GM18858 (cell line): ENCODE data around the gene LRATD1.

Source experiments
- ATAC-seq: cut with Tn5 transposase; IDR thresholded peaks from one replicate; pipeline ENCODE4 v1.9.1; 2021; ENCODE audit not compliant: unreplicated experiment

LRATD1 gene

GRCh38 chr2:14633061-14633460, 544 bp downstream of the LRATD1 start:
- ATAC-seq = no peak

GRCh38 chr2:14633461-14634181, 1.1 kb downstream of the LRATD1 start:
- no peak for ATAC-seq

- no peak for ATAC-seq
Measured at GRCh38 chr2:14634182-14634488, 1.6 kb downstream of the LRATD1 start.

GRCh38 chr2:14634489-14635390, 2.2 kb downstream of the LRATD1 start:
- ATAC-seq = no peak

GRCh38 chr2:14635391-14635871, 2.9 kb downstream of the LRATD1 start:
- no peak for ATAC-seq

- no peak for ATAC-seq
Measured at GRCh38 chr2:14638488-14638887, 6.0 kb downstream of the LRATD1 start.

- no peak for ATAC-seq
Measured at GRCh38 chr2:14641116-14641515, 8.6 kb downstream of the LRATD1 start.

GRCh38 chr2:14642499-14642898, 10.0 kb downstream of the LRATD1 start:
- ATAC-seq = no peak

- no peak for ATAC-seq
Measured at GRCh38 chr2:14647714-14648113, 15.2 kb downstream of the LRATD1 start.

- no peak for ATAC-seq
Measured at GRCh38 chr2:14650066-14650465, 17.5 kb downstream of the LRATD1 start.

- ATAC-seq = peak; percentile 94
Measured at GRCh38 chr2:14654835-14655282, 22.3 kb downstream of the LRATD1 start.

- ATAC-seq = no peak
Measured at GRCh38 chr2:14656146-14656545, 23.6 kb downstream of the LRATD1 start.

GRCh38 chr2:14661163-14661562, 28.6 kb downstream of the LRATD1 start:
- no peak for ATAC-seq

GRCh38 chr2:14673351-14673875, 40.9 kb downstream of the LRATD1 start:
- ATAC-seq = no peak

- no peak for ATAC-seq
Measured at GRCh38 chr2:14675489-14675888, 43.0 kb downstream of the LRATD1 start.

GRCh38 chr2:14676371-14676770, 43.9 kb downstream of the LRATD1 start:
- ATAC-seq = no peak

GRCh38 chr2:14677039-14677438, 44.5 kb downstream of the LRATD1 start:
- no peak for ATAC-seq

- no peak for ATAC-seq
Measured at GRCh38 chr2:14678761-14679160, 46.2 kb downstream of the LRATD1 start.

GRCh38 chr2:14681608-14682007, 49.1 kb downstream of the LRATD1 start:
- no peak for ATAC-seq
